GM19240 (cell line): Measurements from ENCODE around the gene PLD6.
"Not testable (repeated sequence)": the region's sequence is repeated elsewhere in the genome, so short reads cannot be mapped to it uniquely, and the experiment has no call there.

Experiments used
- DNase-seq: peaks from one replicate; pipeline ENCODE4 v3.0.0; 2011; ENCODE audit warnings: low spot score; ENCODE audit not compliant: insufficient read length

Gene PLD6

GRCh38 chr17:17201271-17201670, 4.9 kb downstream of the PLD6 start:
- no peak for DNase-seq

DNA sequence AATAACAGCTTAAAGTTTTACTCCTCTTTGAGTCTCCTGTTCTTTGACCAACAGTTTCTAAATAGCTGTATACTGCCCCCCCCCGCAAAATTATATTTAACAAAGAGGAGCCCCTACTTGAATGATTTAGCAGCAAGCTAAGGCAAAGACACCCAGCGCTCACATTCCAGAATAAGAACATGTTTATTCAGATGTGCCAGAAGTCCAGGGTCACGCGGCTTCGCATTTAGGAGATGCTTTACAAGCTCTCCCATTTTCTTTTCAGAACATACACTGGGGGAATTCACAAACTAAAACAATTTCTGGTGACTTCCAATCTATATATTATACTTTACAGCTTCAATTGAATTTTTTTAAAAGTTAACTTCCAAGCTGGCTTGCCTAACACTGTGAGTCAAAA, 5.3 kb downstream of the PLD6 start:
- no peak for DNase-seq

DNA sequence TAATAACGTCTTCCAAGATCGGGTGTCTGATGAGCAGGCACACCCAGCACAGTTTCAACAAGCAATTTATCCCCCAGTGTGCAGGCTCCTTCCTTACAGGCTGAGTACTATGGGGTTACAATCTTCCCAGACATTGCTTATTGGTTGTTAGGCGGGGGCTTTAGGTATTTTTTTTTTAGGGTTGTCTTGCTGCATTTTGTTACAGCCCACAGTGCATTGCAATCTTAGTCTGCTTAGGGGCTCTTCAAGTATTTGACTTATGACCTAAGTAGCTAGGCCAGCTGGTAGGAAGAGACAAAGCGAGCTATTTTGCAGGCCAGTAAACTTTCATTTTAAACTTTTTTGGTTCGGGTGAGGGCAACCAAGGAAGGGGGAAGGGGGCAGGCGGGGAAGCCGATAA, 5.8 kb downstream of the PLD6 start:
- DNase-seq: no peak

DNA sequence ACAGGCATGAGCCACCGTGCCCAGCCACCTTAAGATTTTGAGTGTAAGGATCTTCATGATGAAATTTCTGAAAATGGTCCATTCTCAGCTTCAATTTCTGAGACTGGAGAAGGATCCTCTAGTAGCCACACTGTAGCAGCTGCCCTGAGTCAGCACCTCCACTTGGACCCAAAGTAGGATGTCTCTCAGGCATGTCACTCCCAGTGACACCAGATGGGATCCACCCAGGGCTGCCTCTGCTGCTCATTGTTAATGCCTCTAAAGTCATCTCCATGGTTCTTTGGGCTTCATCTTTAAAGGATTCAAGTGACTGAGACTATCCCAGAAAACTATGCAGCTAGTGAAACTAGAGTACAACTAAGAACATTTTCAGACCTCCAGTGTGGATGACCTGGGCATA, 7.9 kb downstream of the PLD6 start:
- DNase-seq: no peak

GRCh38 chr17:17196776-17197175, 9.4 kb downstream of the PLD6 start:
- DNase-seq: no peak

GRCh38 chr17:17195466-17195865, 10.7 kb downstream of the PLD6 start:
- DNase-seq: not testable (repeated sequence)

DNA sequence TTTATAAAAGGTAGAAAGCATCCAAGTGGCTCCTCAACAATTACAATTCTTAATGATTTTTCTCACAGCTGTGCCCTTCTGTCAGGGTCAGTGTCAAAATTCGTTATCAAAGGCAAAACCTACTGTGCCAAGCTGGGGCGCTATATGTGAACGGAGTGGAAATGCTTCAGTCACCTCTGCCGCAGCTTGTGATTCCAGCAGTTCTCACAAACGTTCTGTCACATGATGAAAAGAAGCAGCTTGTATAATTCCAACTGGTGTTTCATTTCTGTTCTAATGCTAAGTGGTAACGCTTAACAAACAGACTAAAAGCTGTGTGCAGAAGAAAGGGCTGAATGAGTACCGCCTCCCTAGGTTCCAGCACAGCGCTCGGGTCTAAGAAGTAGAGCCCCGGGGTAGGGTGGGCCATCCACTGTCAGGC, 14.2 kb downstream of the PLD6 start:
- no peak for DNase-seq

DNA sequence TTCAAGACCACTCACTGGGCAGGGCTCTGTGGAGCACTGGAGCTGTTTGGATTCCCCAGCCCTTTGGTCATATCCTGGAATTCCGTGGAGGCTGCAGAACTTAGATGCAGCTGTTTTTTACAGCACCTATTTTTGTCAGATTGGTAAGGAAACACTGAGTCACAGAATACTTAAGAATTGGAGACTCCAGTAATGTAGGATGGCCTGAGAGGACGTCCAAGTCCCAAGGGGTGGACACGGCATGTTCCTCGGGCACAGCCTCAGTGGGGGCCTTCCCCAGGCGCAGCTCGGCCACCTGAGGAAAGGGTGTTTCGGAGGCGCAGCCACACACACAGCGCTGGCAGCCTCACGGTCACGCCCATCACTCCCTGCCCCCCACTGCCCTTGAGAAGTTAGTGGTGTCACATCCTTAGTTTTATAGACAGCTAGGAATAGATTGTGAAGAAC, 14.8 kb downstream of the PLD6 start:
- no peak for DNase-seq

GRCh38 chr17:17190188-17190587, 15.9 kb downstream of the PLD6 start:
- DNase-seq: no peak

DNA sequence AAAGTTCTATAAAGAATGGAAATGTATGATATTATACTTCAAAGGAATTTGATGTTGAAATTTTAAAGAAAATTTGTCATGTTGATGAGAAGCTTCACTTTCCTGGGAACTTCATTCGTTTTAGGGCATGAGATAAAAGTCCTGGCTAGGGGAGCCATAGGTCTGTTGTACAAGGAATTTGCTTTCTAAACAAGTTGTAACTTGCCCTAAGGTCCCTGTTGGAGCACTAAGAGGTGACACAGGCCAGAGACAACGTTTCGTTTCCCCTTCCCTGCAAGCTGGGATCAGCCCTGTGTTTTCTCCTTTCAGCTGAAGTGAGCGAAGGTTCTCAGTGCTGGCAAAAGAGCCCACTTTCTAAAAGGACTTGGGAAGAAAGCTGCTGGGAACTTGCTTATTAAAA, 16.6 kb downstream of the PLD6 start:
- no peak for DNase-seq

DNA sequence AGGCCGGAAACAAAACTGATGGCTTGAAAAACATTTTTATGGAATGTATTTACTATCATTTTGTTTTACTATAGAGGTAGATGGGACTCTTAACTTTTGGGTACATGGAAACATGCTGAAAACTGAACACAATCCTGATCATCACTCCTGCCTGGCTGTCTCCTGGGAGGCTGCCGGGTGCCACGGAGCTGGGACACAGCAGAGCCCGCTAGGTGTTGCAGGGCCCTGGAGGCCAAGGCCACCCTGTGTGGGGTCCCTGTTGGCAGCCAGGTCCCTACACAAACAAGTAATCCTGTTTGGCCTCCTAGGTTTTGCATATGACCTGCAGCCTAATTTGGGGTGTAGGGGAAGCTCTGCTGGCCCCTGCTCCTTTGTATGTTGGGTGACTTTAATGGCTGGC, 17.5 kb downstream of the PLD6 start:
- DNase-seq: no peak

GRCh38 chr17:17186551-17187505, 19.3 kb downstream of the PLD6 start:
- no peak for DNase-seq

- DNase-seq: no peak
These were observed 20.1 kb downstream of the PLD6 start for GRCh38 chr17:17186051-17186450.

DNA sequence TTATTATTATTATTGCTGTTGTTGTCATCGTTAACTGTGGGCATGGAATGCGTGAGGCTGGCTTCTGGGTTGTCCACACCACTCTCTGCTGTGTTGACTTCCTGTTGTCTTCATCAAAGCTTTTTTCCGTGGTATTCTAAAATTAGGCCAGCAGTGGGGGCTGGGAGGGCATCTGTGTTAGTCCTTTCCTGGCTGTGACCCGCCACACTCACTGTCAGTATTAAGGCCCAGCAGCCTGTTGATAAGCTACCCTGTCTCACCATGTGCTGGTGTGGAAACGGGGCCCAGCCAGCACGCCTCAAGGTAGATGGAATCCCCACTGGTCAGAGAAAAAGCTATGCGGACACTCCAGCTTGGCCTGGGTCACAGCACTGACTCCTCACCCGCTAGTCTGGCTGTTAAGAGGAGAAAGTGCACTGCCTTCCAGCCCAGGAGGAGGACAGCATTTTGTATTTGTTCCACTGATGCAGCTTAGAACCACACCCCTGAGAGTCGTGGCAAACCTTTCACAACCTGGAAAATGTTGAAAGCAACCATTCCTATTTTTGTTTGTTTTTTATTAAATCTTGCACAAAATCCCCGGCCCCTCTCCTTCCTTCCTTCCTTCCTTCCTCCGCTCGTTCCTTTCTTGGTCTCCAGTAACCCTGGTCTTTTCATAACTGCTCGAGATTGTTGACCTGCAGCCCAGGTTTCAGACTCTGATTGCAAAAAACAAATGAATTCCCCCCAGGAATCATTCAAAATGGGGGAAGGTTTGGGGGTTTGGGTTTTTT, 21.0 kb downstream of the PLD6 start:
- not testable (repeated sequence) for DNase-seq

DNA sequence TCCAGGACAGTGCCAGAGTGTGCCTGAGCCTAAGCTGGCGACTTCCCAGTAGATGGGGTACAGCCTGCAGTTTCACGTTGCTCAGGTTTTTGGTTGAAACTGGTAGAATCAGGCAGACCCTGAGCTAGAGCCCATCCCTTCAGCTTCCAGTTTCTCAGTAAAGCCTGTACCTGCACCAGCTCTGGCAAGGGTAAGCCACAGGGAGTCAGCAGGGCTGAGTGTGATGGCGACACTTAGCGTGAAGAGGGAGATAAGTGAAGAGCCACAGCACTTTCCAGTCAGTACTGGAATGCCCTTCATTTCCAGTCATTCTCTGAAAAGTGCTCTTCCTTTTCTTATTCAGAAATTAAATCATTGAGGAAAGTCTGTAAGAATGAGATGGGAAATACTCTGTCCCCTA, 22.4 kb downstream of the PLD6 start:
- DNase-seq: no peak

DNA sequence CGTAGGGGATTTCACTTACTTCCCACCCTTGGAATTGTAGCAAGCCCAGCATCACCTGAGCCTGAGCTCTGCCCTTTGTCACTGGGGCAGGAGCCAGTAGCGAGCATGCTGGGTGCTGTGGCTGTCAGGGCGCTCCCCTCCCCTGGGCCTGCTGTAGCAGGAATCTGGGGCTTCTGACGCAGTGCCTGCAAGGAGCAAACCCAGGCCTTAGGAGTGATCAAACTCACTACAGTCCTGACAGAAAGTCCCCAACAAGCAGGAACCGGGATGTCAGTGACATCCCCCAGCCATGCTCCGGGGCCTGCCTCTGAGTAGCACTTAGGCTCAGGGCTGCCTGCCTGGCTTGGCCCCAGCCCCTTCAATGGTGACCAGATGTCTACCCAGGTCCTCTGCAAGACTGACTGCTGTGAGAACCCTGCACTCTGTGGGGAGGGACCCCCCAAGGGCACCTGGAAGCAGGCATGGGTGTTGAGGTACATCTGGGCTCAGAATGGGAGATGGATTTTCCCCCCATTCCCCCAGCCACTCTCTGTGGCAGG, 23.5 kb downstream of the PLD6 start:
- DNase-seq: no peak

DNA sequence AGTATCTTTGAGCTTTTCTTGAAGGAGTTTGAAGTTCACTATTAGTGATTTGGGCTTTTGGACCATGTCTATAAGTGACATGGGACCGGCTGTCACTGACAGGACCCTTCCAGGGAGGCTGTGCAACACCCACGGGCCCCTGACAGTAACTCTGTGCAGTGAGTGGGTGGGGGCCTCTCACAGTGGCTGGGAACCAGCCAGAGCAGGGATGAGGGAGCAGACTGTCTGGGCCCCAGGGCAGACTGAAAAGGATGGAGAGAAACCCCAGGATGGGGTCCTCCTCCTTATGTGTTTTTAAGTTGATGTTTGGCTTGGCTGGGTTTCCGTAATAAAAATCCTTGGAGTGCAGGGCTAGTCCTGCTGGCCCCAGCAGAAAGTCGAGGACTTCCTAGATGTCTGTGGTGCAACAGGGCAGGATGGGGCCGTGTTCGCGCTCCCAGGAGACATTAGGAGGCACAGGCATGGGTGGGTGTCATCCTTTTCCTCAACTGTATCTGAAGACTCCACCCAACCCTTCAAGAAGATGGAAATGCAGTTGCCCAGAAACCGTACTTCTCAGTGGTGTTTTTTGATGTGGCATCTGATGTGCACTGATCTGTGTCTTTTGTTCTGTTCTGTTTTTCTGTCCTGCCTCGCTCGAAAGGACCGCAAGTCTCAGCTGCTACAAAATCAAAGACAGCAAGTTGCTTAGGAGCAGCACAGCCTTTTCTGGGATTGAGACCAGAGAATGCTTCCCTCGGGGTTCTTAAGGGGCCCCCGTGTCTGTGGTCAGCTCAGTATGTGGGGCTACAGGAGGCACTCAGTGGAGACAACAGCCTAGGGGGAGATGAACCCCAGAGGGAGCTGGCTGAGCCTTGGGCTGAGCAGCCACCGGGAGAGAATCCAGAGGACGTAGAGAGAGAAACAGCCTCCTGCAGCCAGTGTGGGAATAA, 24.2 kb downstream of the PLD6 start:
- DNase-seq: no peak

DNA sequence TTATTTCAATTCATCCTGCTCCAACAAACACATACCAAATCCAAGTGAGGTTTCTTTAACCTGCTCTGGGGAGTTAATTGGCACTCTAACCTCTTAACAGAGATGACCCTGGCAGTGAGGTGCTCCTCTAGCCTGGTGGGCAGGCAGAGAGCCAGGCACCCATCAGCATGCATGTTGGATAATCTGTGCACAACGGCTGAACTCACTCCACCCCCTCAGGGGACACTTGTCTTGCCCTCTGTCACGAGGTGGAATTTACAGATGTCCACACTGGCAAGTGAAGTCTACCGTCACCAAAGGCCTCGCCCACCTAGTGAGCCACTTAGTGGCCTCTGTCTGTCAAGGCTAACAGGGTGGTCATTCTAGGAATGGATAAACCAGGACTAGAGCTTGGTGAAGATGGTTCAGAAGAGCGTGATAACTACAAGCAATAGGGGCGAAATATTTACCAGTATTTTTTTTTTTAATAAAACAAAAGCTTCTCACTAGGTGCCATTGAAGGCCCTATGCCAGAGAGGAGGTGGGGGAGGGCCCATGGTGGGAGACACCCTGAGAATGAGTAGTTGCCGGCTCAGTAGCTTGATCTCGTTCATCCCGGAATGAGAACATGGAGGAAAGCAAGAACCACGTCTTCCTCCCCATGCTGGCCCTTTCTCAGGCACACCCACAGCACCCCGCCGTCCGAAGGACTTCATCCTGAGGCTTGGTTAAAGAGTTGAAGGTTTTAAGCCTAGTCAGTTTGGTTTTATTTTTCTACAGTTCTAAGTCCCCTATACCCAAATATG, 25.2 kb downstream of the PLD6 start:
- no peak for DNase-seq

- no peak for DNase-seq
These were observed 26.0 kb downstream of the PLD6 start for GRCh38 chr17:17180141-17180603.

GRCh38 chr17:17179371-17179827, 26.7 kb downstream of the PLD6 start:
- peak; percentile 34 for DNase-seq
